HCT116 (cell line): Measurements from ENCODE around the gene RAPGEF2. TPM values are rescaled to one million over a fixed set of nuclear protein-coding genes. Genes with fewer than 3 reads are reported as not detected.

Experiments
- ATAC-seq: fragments of 200-7000 bp; cut with Tn5 transposase; 2 replicates; pipeline ENCODE4 v1.9.1; 2020; ENCODE audit warnings: mild to moderate bottlenecking, moderate library complexity
- BruUV-seq: library from RNA; stranded (reverse); fragments of 400-500 nt; replicated peaks from 2 replicates; lab custom pipeline; 2021; lab: Mats Ljungman, UMichigan
- CTCF ChIA-PET: fragments of 300-600 bp; sonication (Branson Sonifier 250); formaldehyde crosslinking; loops from one replicate; lab custom pipeline; 2021; ENCODE audit warnings: antibody characterized with exemption; lab: Charles Lee
- POLR2A ChIA-PET: fragments of 300-600, 350-600 bp; sonication (Branson Sonifier 250); formaldehyde crosslinking; loops from one replicate; lab custom pipeline; 2021; ENCODE audit warnings: antibody characterized with exemption; lab: Charles Lee
- RAD21 ChIA-PET, 2 experiments: fragments of 300-600 bp; sonication (Branson Sonifier 250); formaldehyde crosslinking; loops; one replicate each; lab custom pipeline; 2023; ENCODE audit warnings: low total read pairs in 2 of 2; ENCODE audit not compliant: uncharacterized antibody in 2 of 2, unreplicated experiment in 2 of 2, low non-redundant PET in 1 of 2; lab: Charles Lee
- DNase-seq: peaks from one replicate; pipeline ENCODE4 v3.0.0-alpha.2; 2010; ENCODE audit warnings: low read depth, low spot score
- H2AFZ ChIP-seq: fragments of 200-600 bp; shearing (Covaris generic), sonication (generic); 2 replicates; pipeline ENCODE4 v1.6.1; 2017; ENCODE audit warnings: low read depth, mixed run types, mixed read lengths, antibody characterized with exemption, low read length; ENCODE audit not compliant: poor library complexity, severe bottlenecking
- H3K27ac ChIP-seq: 2 replicates; pipeline ENCODE4 v1.5.1; 2012; ENCODE audit warnings: low read depth, low read length
- H3K27me3 ChIP-seq: fragments of 200-600 bp; sonication (generic); 2 replicates; pipeline ENCODE4 v1.6.1; 2016; ENCODE audit warnings: mixed run types, low read length, mixed read lengths; ENCODE audit not compliant: insufficient read depth
- H3K36me3 ChIP-seq, 2 experiments: fragments of 200-500 bp in 1 of 2; fragments of 200-600 bp in 1 of 2; sonication (Bioruptor generic) in 1 of 2; sonication (generic) in 1 of 2; 2 replicates each; pipeline versions ENCODE4 v1.5.1 to v1.6.1; 2014 to 2016; ENCODE audit warnings: low read length in 2 of 2, inconsistent platforms in 1 of 2, mixed read lengths in 1 of 2, mixed run types in 1 of 2; ENCODE audit not compliant: insufficient read depth in 2 of 2, control insufficient read depth in 1 of 2
- H3K4me1 ChIP-seq, 2 experiments: fragments of 200-600 bp in 1 of 2; sonication (generic) in 1 of 2; 2 replicates each; pipeline versions ENCODE4 v1.5.1 to v1.6.1; 2012 to 2017; ENCODE audit warnings: low read length in 2 of 2, inconsistent platforms in 1 of 2, mild to moderate bottlenecking in 1 of 2, mixed read lengths in 1 of 2, mixed run types in 1 of 2, moderate library complexity in 1 of 2; ENCODE audit not compliant: insufficient read depth in 2 of 2, control insufficient read depth in 1 of 2
- H3K4me2 ChIP-seq: fragments of 200-600 bp; sonication (generic); 2 replicates; pipeline ENCODE4 v1.6.1; 2017; ENCODE audit warnings: mixed run types, low read length, mixed read lengths
- H3K4me3 ChIP-seq, 2 experiments: fragments of 200-600 bp in 1 of 2; sonication (generic) in 1 of 2; replicated peaks in 1 of 2; 2 replicates each; pipeline ENCODE4 v1.5.1; 2011 to 2016; ENCODE audit warnings: low read length in 2 of 2, control low read depth in 1 of 2, low read depth in 1 of 2, mild to moderate bottlenecking in 1 of 2, mixed read lengths in 1 of 2, mixed run types in 1 of 2
- H3K79me2 ChIP-seq: fragments of 200-600 bp; sonication (generic); 2 replicates; pipeline ENCODE4 v1.6.1; 2017; ENCODE audit warnings: mild to moderate bottlenecking, mixed run types, low read length, moderate library complexity, mixed read lengths; ENCODE audit not compliant: insufficient read depth
- H3K9ac ChIP-seq: fragments of 200-600 bp; sonication (generic); 2 replicates; pipeline ENCODE4 v1.6.1; 2016; ENCODE audit warnings: low read length, mixed read lengths
- H3K9me2 ChIP-seq: fragments of 200-600 bp; sonication (generic), shearing (Covaris generic); 2 replicates; pipeline ENCODE4 v1.6.1; 2017; ENCODE audit warnings: mixed run types, mild to moderate bottlenecking, moderate library complexity; ENCODE audit not compliant: insufficient read depth
- H3K9me3 ChIP-seq, 2 experiments: fragments of 200-500 bp in 1 of 2; fragments of 200-600 bp in 1 of 2; sonication (Bioruptor generic) in 1 of 2; sonication (generic) in 1 of 2; 2 replicates each; pipeline ENCODE4 v1.6.1; 2014 to 2017; ENCODE audit warnings: low read length in 2 of 2, mixed read lengths in 2 of 2, inconsistent platforms in 1 of 2, low read depth in 1 of 2, mild to moderate bottlenecking in 1 of 2, mixed run types in 1 of 2, moderate library complexity in 1 of 2; ENCODE audit not compliant: control insufficient read depth in 1 of 2, insufficient read depth in 1 of 2
- H4K20me1 ChIP-seq: fragments of 200-600 bp; sonication (generic), shearing (Covaris generic); 2 replicates; pipeline ENCODE4 v1.6.1; 2017; ENCODE audit warnings: mixed run types, mild to moderate bottlenecking, moderate library complexity; ENCODE audit not compliant: insufficient read depth
- CEBPB ChIP-seq: IDR thresholded peaks from 2 replicates; pipeline ENCODE4 v1.6.1; 2012; ENCODE audit warnings: low read depth
- CTCF ChIP-seq, 3 experiments: fragments of 200-600 bp in 1 of 3; sonication (generic) in 1 of 3; IDR thresholded peaks in 2 of 3; conservative IDR thresholded peaks in 1 of 3; 2 replicates each; pipeline ENCODE4 v1.5.1; 2012 to 2017; ENCODE audit warnings: low read depth in 2 of 3, low read length in 2 of 3, antibody characterized with exemption in 1 of 3, borderline replicate concordance in 1 of 3, control low read depth in 1 of 3, mild to moderate bottlenecking in 1 of 3, mixed read lengths in 1 of 3, mixed run types in 1 of 3, moderate library complexity in 1 of 3; ENCODE audit not compliant: insufficient read depth in 1 of 3
- EZH2phosphoT487 ChIP-seq: fragments of 200-600 bp; IDR thresholded peaks from 2 replicates; pipeline ENCODE4 v1.6.1; 2018; ENCODE audit warnings: antibody characterized with exemption, borderline replicate concordance
- FOSL1 ChIP-seq: IDR thresholded peaks from 2 replicates; pipeline ENCODE4 v1.6.1; 2012; ENCODE audit warnings: low read depth
- SIN3A ChIP-seq: IDR thresholded peaks from 2 replicates; pipeline ENCODE4 v1.6.1; 2012; ENCODE audit warnings: low read depth
- TCF7L2 ChIP-seq: IDR thresholded peaks from 2 replicates; pipeline ENCODE4 v1.7.0; 2011; ENCODE audit warnings: borderline replicate concordance, inconsistent platforms; ENCODE audit not compliant: insufficient read depth, insufficient read length; ENCODE audit errors: extremely low read depth
- YY1 ChIP-seq: IDR thresholded peaks from 2 replicates; pipeline ENCODE4 v1.6.1; 2011; ENCODE audit warnings: low read length, low read depth, moderate library complexity, mild to moderate bottlenecking; ENCODE audit not compliant: insufficient replicate concordance; ENCODE audit errors: extremely low read depth
- ZFX ChIP-seq: fragments of 450-650 bp; IDR thresholded peaks from 2 replicates; pipeline ENCODE4 v1.6.1; 2017
- intact Hi-C: fragments of 100-400 bp; cut with micrococcal nuclease; formaldehyde crosslinking; loops from 2 replicates; pipeline ENCODE4 v1.10.0; 2022
- total RNA-seq: library from RNA; stranded (reverse); gene quantifications from one replicate; pipeline ENCODE4 v1.2.1, GENCODE V29; 2021; ENCODE audit not compliant: unreplicated experiment
- TF ChIP-seq, protein P1 (sequence below): IDR thresholded peaks from 2 replicates; pipeline ENCODE4 v1.6.1; 2011; ENCODE audit warnings: mild to moderate bottlenecking, low read length, moderate library complexity; ENCODE audit not compliant: insufficient replicate concordance; ENCODE audit errors: extremely low read depth

RAPGEF2 gene
- total RNA-seq, 1 experiment from 2014 or later = 21.2 TPM

- no peak for TF ChIP-seq CTCF (IDR thresholded peaks at IDR 0.05 in 2 of 3, conservative IDR thresholded peaks at IDR 0.05 in 1 of 3; ENCODE audit: borderline replicate concordance in 1 of 3, insufficient read depth in 1 of 3, low read depth in 2 of 3, low read length in 2 of 3)
- no peak for TF ChIP-seq EZH2phosphoT487
- TF ChIP-seq YY1 = no peak
- TF ChIP-seq, protein P1, sequence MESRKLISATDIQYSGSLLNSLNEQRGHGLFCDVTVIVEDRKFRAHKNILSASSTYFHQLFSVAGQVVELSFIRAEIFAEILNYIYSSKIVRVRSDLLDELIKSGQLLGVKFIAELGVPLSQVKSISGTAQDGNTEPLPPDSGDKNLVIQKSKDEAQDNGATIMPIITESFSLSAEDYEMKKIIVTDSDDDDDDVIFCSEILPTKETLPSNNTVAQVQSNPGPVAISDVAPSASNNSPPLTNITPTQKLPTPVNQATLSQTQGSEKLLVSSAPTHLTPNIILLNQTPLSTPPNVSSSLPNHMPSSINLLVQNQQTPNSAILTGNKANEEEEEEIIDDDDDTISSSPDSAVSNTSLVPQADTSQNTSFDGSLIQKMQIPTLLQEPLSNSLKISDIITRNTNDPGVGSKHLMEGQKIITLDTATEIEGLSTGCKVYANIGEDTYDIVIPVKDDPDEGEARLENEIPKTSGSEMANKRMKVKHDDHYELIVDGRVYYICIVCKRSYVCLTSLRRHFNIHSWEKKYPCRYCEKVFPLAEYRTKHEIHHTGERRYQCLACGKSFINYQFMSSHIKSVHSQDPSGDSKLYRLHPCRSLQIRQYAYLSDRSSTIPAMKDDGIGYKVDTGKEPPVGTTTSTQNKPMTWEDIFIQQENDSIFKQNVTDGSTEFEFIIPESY = no peak
- TF ChIP-seq CEBPB = no peak
- TF ChIP-seq, all 23 proteins: peak for 0
These were observed 66.8 kb downstream of the RAPGEF2 start (continued) for GRCh38 chr4:159169404-159170302.

DNA sequence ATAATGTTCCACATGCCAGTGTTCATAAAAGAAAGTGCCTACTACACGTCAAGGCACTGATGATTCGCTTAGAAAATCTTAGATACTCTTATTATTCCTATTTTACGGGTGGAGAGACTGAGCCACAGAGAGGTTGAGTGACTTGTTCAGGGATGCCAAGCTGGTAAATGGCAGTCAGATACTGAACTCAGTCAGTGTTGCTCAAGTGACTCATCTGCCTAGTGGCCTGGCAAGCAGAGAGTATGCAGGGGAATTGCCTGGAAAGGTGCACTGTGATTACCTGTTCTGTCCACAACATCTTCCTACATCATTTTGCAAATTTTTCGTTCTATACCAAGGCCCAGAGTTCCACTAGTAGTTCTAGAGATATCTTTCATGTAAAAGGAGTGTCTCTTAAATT is 68.4 kb downstream of the RAPGEF2 start:
- Histone ChIP-seq H3K9me2 (no peaks in the 10 kb centered on the region), H2AFZ (no peak overlapping the region), H3K36me3 (no peaks in the 10 kb centered on the region), H4K20me1 (no peaks in the 10 kb centered on the region), H3K4me2 (no peak overlapping the region), H3K4me1 (peaks cover 11 to 16% of the 10 kb centered on the region in 2 experiments; a peak in 3 of 4 replicates), H3K9ac (no peak overlapping the region), H3K79me2 (no peaks in the 10 kb centered on the region), H3K4me3 (no peak overlapping the region), H3K27me3 (no peaks in the 10 kb centered on the region), H3K9me3 (no peaks in the 10 kb centered on the region), H3K27ac (no peak overlapping the region)
- ChIA-PET CTCF (no interaction called here), RAD21 (no interaction called here), POLR2A (no interaction called here)
- TF ChIP-seq SIN3A (no peak), FOSL1 (no peak), CEBPB (no peak), ZFX (no peak), TCF7L2 (no peak)
- no peak for DNase-seq
- intact Hi-C loops = loop anchor here (10.0 kb wide), 1 partner anchor 166 kb away; no protein-coding TSS in a partner anchor
- no peak for ATAC-seq
- no TSS peak for BruUV-seq
